SU-DHL-6 (cell line): ENCODE data around the gene HIVEP1.

Experiments
- EZH2phosphoT487 ChIP-seq: fragments of 200-600 bp; sonication (generic), shearing (Covaris generic); conservative IDR thresholded peaks from 2 replicates; pipeline ENCODE4 v1.6.1; 2018; ENCODE audit warnings: mild to moderate bottlenecking, antibody characterized with exemption, low read length, moderate library complexity, mixed read lengths
- TF ChIP-seq, protein P1 (sequence below): fragments of 200-600 bp; sonication (generic); IDR thresholded peaks from one replicate; pipeline ENCODE4 v1.5.1; 2017; ENCODE audit warnings: antibody characterized with exemption, mild to moderate bottlenecking, low read length, moderate library complexity; ENCODE audit not compliant: insufficient read depth, poor library complexity, severe bottlenecking

DNA sequence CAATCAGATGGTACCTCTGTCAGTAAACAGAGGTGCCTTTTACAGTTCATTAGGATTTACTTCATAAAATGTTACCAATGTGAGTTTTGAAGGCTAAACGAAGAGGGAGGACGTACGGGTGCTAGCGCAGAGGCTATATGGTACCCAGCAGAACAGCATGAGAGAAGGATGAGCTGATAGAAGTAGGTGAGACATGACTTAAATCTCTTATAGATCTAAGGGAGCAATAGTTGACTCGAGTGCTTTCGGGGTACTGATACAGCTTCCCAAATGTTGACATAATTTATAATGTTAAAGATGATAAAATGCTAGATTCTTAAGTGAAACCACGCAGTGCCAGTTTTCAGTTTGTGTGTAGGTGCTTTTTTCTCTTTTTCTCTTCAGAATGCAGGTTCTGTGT, 72.6 kb downstream of the HIVEP1 start:
- no peak for TF ChIP-seq EZH2phosphoT487
- TF ChIP-seq, protein P1, sequence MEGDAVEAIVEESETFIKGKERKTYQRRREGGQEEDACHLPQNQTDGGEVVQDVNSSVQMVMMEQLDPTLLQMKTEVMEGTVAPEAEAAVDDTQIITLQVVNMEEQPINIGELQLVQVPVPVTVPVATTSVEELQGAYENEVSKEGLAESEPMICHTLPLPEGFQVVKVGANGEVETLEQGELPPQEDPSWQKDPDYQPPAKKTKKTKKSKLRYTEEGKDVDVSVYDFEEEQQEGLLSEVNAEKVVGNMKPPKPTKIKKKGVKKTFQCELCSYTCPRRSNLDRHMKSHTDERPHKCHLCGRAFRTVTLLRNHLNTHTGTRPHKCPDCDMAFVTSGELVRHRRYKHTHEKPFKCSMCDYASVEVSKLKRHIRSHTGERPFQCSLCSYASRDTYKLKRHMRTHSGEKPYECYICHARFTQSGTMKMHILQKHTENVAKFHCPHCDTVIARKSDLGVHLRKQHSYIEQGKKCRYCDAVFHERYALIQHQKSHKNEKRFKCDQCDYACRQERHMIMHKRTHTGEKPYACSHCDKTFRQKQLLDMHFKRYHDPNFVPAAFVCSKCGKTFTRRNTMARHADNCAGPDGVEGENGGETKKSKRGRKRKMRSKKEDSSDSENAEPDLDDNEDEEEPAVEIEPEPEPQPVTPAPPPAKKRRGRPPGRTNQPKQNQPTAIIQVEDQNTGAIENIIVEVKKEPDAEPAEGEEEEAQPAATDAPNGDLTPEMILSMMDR = no peak
